ENCODE measurements around the gene IMPA2.
"Not testable (repeated sequence)": the region's sequence is repeated elsewhere in the genome, so short reads cannot be mapped to it uniquely, and the experiment has no call there.

IMPA2 gene

GRCh38 chr18:12029786-12030584 is 48.7 kb downstream of the IMPA2 start:
- no peak for DNase-seq

- no peak for DNase-seq
These were observed 49.4 kb downstream of the IMPA2 start for GRCh38 chr18:12030670-12031069.

DNA sequence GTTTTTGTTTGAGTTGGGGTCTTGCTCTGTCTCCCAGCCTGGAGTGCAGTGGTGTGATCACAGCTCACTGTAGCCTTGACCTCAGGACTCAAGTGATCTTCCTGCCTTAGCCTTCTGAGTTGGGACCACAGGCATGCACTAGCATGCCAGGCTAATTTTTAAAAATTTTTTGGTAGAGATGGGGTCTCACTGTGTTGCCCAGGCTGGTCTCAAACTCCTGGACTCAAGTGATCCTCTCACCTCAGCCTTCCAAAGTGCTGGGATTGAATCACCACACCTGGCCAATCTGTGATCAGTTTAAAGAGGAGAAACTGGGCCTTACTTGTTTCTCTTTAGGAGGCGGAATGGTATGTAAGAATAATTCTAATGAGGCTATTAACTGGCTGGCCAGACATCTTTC is 49.9 kb downstream of the IMPA2 start:
- no peak for DNase-seq

- peak in 1 of 14 donors; percentile 43 for DNase-seq
These were observed 50.5 kb downstream of the IMPA2 start for GRCh38 chr18:12031846-12032245.

GRCh38 chr18:12032786-12033642 is 51.7 kb downstream of the IMPA2 start:
- no peak for DNase-seq

DNA sequence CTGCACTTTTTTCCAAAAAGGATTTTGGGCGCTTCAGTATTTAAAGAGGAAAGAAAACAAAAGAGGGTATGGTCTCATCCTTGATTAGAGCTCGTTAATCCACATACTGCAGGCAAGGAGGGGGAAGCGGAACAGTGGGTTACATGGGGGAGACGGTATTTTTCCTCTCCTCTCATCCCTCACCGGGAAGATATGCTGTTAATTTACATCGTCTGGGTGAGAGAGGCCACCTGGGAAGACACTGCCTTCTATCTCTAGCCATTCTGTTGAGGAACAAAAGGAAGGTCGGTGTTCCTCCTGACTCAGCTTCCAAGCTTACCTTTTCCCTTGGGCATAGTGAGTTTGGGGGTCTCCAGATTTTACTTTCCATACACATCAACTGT is 52.3 kb downstream of the IMPA2 start:
- no peak for DNase-seq

DNA sequence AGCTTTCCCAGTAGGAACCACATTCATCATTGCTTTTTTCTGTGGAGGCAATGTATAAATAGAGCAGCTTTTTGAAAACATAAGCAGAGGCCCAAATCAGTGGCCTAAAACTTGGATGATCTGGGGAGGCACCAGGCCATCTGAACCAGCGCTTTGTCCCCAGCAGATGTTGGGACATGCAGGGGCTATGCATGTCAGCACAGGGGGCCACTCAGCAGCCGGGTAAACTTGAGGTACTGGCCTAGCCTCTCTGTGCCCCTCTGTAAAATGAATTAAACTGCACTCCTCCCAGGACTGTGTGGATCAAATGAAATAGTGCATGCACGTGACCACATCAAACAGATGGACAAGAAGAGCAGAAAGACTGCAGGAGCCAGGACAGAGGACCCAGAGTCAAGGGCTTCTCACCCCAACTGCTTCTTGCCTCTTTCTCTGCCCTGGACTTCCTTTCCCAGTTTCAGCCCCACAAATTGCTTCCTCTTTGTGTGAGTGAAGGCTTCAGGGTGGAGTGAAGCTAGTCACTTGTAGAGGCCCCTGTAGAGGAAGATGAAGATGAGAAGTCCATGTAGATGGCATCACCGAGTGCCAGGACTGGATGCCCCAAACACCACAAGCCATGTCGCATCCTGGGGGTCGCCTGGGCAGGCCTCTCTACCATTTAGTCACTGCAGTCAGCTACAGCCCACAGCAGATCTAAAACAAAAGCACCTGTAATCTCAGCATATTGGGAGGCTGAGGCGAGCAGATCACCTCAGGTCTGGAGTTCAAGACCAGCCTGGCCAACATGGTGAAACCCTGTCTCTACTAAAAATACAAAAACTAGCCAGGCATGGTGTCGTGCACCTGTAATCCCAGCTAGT is 53.2 kb downstream of the IMPA2 start:
- no peak for DNase-seq

- DNase-seq = no peak
These were observed 54.2 kb downstream of the IMPA2 start for GRCh38 chr18:12035481-12035880.

DNA sequence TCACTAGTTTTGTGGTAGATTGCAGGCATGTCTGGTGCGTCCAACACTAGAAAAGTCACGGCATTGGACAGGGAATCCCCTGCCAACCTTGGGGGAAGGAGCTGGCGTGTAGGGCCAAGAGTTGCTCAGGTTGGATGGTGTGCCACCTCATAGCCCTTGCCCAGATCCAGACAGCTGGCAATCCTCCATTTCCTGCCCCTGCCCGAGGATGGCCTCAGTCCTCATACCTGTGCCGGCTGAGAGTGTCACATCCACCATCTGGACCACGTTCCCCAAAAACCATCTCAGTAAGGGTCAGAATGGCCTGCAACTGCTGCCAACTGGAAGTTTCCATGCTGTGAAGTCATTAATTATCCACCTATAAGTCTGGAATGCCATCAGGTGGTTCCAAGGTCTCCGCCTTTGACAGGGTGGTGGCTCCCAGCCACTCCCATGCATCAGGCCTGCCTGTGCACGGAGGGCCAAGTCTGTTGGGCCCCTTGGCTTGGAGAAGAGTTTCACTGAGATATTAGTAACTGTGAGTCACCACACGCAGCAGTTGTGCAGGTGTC is 55.0 kb downstream of the IMPA2 start:
- DNase-seq = peak in 1 of 14 donors; percentile 41

GRCh38 chr18:12038082-12038638 is 56.9 kb downstream of the IMPA2 start:
- no peak for DNase-seq

- peak in 12 of 14 donors; percentile 32 to 82 (median 60) for DNase-seq
These were observed 57.6 kb downstream of the IMPA2 start for GRCh38 chr18:12038639-12039539.

- not testable (repeated sequence) for DNase-seq
These were observed 58.2 kb downstream of the IMPA2 start for GRCh38 chr18:12039540-12039930.

GRCh38 chr18:12041561-12041960 is 60.3 kb downstream of the IMPA2 start:
- DNase-seq = no peak

- DNase-seq = no peak
These were observed 62.5 kb downstream of the IMPA2 start for GRCh38 chr18:12043811-12044210.

GRCh38 chr18:12044591-12044990 is 63.3 kb downstream of the IMPA2 start:
- no peak for DNase-seq

- DNase-seq = no peak
These were observed 64.9 kb downstream of the IMPA2 start for GRCh38 chr18:12046046-12046750.

DNA sequence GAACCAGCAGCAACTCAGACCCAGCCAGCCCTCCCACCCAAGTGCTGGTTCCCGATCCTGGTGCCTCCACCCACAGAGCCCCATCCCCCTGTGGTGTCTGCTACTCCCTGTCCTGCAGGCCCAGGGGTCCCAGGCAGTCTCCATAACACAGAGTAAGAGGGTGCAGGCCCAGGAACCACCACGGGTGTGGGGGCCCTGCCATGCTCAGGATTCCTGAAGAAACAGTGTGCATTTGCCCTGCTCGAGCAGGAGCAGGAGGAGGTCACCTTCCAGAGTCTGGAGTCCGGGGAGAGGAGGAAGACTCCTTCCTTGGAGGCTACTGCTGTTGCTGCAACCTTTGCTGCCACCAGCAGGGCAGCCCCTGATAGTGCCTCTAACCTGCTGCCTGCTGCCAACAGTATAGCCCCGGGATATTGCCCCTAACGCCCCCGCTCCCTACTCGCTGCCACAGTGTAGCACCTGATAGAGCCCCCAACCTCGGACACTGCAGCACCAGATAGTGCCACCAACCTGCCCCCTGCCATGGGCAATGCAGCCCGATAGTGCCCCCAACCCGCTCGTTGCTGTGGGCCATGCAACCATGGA is 65.5 kb downstream of the IMPA2 start:
- DNase-seq = no peak

GRCh38 chr18:12048010-12048826 is 66.9 kb downstream of the IMPA2 start:
- DNase-seq = no peak

DNA sequence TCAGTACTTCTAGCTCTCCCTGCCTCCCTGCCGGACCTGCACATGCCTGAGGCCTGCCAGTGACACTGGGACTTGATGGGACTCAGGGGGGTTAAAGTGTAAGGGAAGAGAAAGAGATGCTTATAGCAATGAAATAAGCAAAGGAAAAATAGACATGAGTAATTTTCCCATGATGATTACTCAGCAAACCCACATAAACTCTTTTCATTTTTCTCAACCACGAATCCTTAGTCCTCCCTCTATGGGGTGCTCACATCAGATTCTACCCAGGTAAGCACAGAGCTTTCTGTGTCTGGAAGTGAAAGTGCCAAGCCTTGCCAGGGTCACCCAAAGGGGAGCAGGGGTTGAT is 67.5 kb downstream of the IMPA2 start:
- no peak for DNase-seq
